ENCODE results near the gene AKNA. TPM values are rescaled to one million over a fixed set of nuclear protein-coding genes. Genes with fewer than 3 reads are reported as not detected.

AKNA gene
- total RNA-seq, 1 donor from 2014 or later: 2.6 TPM

DNA sequence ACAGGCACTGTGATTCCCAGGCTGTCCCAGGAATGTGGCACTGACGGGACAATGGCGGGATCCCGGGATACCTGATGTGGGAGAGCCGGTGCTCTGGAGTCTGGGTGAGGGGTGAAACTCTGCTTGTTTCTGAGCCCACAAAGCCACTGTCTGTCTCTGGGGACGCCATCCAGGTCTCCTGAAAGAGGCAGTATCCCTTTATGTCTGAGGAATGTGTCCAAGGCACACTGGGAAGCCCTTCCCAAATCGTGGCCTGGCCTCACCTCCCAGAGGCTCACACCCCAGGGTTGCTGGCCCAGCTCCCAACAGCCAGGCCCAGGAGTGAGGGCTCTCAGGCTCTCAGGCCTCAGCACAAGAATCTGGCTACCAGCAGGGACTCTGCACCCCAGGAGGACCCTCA, 31.0 kb downstream of the AKNA start:
- Histone ChIP-seq H3K4me3 (ENCODE audit: low read depth, low read length) (no peak overlapping the region), H3K36me3 (ENCODE audit: control insufficient read depth, insufficient read depth, low read length) (peaks cover 24% of the 10 kb centered on the region), H3K27me3 (ENCODE audit: control insufficient read depth, insufficient read depth, low read length) (no peaks in the 10 kb centered on the region)
- FAIRE-seq (no peak), DNase-seq (ENCODE audit: low read depth) (no peak)
- TF ChIP-seq, protein P1, sequence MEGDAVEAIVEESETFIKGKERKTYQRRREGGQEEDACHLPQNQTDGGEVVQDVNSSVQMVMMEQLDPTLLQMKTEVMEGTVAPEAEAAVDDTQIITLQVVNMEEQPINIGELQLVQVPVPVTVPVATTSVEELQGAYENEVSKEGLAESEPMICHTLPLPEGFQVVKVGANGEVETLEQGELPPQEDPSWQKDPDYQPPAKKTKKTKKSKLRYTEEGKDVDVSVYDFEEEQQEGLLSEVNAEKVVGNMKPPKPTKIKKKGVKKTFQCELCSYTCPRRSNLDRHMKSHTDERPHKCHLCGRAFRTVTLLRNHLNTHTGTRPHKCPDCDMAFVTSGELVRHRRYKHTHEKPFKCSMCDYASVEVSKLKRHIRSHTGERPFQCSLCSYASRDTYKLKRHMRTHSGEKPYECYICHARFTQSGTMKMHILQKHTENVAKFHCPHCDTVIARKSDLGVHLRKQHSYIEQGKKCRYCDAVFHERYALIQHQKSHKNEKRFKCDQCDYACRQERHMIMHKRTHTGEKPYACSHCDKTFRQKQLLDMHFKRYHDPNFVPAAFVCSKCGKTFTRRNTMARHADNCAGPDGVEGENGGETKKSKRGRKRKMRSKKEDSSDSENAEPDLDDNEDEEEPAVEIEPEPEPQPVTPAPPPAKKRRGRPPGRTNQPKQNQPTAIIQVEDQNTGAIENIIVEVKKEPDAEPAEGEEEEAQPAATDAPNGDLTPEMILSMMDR (IDR thresholded peaks at IDR 0.05; ENCODE audit: insufficient read depth, low read length, severe bottlenecking): no peak

DNA sequence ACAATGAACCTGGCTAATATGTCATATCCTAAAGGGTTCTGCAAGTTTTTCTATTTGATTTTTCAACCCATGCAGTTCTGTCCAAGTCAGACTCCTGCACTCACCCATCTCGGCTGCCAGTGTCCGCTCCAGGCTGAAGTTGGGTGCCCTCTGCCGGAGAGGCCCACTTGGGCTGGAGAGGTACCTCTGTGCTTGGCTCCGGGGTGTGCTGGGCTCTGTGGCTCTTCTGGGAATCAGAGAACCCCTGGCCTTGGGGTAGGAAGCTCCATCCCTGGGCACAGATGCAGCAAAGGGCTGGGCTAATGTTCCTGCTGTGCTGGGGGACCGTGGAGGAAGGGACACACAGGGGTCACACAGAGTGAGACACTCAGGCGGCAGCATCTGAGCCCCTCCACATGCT, 32.0 kb downstream of the AKNA start:
- Histone ChIP-seq H3K27me3 (ENCODE audit: control insufficient read depth, insufficient read depth, low read length) (no peaks in the 10 kb centered on the region), H3K4me3 (ENCODE audit: low read depth, low read length) (no peak overlapping the region), H3K36me3 (ENCODE audit: control insufficient read depth, insufficient read depth, low read length) (peaks cover 19% of the 10 kb centered on the region)
- TF ChIP-seq, protein P1 (IDR thresholded peaks at IDR 0.05; ENCODE audit: insufficient read depth, low read length, severe bottlenecking): no peak
- no peak for FAIRE-seq
- no peak for DNase-seq (ENCODE audit: low read depth)

DNA sequence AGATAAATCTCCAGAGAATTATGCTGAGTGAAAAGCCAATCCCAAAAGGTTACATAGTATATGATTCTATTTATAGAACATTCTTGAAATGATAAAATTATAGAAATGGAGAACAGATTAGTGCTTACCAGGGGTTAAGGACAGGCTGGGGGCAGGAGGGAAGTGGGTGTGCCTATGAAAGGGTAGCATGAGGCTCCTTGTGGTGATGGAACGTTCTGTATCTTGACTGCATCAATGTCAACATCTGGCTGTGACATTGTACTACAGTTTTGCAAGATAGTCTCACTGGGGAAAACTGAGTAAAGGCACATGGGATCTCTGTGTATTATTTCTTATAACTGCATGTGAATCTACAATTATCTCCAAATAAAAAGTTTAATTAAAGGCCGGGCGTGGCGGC, 35.9 kb downstream of the AKNA start:
- TF ChIP-seq, protein P1 (IDR thresholded peaks at IDR 0.05; ENCODE audit: insufficient read depth, low read length, severe bottlenecking): no peak
- no peak for FAIRE-seq
- H3K4me3 ChIP-seq (ENCODE audit: low read depth, low read length): no peak overlapping the region
- no peak for DNase-seq (ENCODE audit: low read depth)
- no peaks in the 10 kb centered on the region for H3K27me3 ChIP-seq (ENCODE audit: control insufficient read depth, insufficient read depth, low read length)
- peaks cover 3% of the 10 kb centered on the region for H3K36me3 ChIP-seq (ENCODE audit: control insufficient read depth, insufficient read depth, low read length)

DNA sequence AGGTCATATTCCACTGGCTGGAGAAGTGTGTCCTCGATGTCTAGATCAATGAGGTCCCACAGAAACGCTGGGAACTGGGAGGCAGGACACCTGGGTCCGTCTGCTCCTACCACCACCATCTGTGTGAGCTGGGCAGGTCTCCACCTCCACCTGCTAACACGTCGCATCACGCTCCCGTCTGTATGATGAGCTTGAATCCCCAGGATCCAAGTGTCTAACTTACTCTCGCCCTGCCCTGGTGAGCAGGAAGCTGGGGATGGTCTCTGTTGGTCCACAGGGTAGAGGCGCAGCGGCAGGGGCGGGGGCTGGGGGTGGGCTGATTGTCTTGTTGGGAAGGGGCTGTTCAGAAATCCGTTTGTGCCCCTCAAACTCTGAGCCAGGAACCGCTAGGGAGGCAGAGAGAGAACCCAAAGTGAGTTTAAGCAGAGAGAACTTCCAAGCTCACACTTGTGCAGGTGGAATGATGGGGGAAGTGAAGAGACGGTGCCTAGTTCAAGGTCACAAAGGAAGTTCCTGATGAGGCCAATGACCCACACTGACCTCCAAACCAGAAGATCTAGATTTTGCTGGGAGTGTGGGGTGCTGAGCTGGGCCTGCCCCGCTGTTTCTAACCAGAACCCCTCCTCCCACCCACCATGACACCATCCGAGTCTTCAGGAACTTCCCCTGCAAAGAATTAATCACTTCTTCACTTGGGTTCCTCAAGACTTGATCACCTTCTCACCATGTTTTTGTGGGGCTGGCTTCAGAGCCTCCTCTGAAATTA, 37.0 kb downstream of the AKNA start:
- peaks cover 5% of the 10 kb centered on the region for H3K36me3 ChIP-seq (ENCODE audit: control insufficient read depth, insufficient read depth, low read length)
- H3K27me3 ChIP-seq (ENCODE audit: control insufficient read depth, insufficient read depth, low read length): no peaks in the 10 kb centered on the region
- no peak overlapping the region for H3K4me3 ChIP-seq (ENCODE audit: low read depth, low read length)
- DNase-seq (ENCODE audit: low read depth) (no peak), FAIRE-seq (no peak)
- TF ChIP-seq, protein P1 (IDR thresholded peaks at IDR 0.05; ENCODE audit: insufficient read depth, low read length, severe bottlenecking): no peak

DNA sequence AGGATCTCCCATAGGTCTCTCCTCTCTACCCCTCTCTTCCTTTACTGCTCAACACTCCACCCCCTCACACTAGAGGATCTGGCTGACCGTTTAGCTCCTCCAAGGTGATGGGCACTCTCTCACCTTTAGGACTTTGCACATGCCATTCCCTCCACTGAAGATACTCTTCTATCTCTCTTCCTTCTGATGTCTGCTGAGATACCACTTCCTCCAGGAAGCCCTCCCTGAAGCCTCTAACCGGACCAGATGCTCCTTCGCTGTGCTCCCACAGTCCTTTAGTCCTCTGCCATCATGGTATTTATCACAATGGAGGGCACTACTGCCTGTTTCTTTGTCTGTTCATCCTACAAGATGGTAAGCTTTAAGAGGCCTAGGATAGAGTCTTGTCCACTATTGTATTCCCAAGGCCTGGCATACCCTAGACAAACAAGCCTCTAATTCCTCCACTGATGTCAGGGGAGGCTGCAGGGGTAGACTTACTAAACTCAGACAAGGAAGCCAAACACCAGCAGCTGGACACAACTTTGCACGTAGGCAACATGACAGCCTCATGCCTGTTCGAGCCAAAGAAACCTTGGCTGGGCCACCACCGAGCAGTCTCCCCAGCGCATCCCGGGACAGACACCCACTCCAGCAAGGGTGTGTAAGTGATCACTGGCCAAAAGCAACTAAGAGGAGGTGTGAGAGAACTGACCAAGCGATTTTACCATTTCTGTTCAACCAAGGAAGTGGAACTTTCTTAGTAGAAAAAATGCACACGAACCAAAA, 37.9 kb downstream of the AKNA start:
- FAIRE-seq: no peak
- H3K36me3 ChIP-seq (ENCODE audit: control insufficient read depth, insufficient read depth, low read length): peaks cover 4% of the 10 kb centered on the region
- H3K27me3 ChIP-seq (ENCODE audit: control insufficient read depth, insufficient read depth, low read length): no peaks in the 10 kb centered on the region
- H3K4me3 ChIP-seq (ENCODE audit: low read depth, low read length): no peak overlapping the region
- TF ChIP-seq, protein P1 (IDR thresholded peaks at IDR 0.05; ENCODE audit: insufficient read depth, low read length, severe bottlenecking): no peak
- no peak for DNase-seq (ENCODE audit: low read depth)
